Measurements from ENCODE around the gene KCNN3. TPM values are rescaled to one million over a fixed set of nuclear protein-coding genes. Genes with fewer than 3 reads are reported as not detected.

The KCNN3 gene
- total RNA-seq, 2 experiments from 2014 or later = 0.06 TPM; not detected in 1

DNA sequence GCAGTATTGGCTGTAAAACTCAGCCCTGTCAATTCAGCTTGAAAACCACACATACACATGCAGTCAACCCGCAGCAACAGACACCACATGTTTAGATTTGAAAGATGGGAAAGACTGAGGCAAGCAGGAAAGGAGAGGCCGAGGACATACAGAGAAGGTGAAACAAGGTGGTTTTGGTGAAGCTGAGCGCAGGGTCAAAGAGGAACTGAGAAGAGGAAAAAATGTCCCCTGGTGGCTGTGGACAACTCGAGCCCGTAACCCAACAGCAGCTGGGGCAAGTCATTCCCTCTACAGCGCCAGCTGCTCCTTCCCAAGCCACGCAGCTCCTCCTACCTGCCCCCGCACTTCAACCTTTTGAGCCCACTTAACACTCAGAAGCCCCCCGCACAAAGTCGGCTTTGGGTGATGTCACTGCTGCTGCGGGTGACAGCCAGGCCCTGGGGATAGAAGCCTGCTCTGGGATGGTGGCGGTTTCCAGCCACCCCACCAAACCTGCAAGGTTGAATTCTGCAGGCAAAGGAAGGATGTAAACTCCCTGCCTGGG, 63.0 kb downstream of the KCNN3 start:
- Mint-ChIP-seq H3K9me3 (no peaks in the 10 kb centered on the region), H3K4me3 (no peak overlapping the region), H3K36me3 (no peaks in the 10 kb centered on the region), H3K27ac (no peak overlapping the region), H3K4me1 (peaks cover 16% of the 10 kb centered on the region), H3K27me3 (peaks cover 16% of the 10 kb centered on the region)
- DNase-seq (no peak), ATAC-seq (ENCODE audit: low read depth) (no peak)
- POLR2A ChIA-PET = no interaction called here

DNA sequence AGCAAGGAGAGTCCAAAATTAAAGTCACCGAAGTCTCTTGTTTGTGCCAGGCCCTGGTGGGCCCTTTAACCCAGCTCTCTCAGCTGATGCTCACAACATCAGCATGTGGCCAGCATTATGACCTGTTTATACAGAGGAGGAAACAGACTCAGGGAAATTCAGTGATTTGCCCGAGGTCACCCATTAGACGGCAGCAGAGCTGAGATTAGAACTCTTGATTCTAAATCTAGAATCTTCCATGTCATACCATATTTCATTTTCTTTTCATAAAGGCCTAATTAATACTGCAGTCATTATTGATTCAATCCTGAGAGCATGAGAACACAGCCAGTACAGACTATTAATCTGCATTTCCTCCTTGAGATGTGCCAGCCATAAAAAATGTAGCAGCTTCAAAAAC, 63.7 kb downstream of the KCNN3 start:
- Mint-ChIP-seq H3K4me1 (peaks cover 16% of the 10 kb centered on the region), H3K4me3 (no peak overlapping the region), H3K9me3 (no peaks in the 10 kb centered on the region), H3K27me3 (peaks cover 16% of the 10 kb centered on the region), H3K27ac (no peak overlapping the region), H3K36me3 (no peaks in the 10 kb centered on the region)
- ATAC-seq (ENCODE audit: low read depth) (no peak), DNase-seq (no peak)
- POLR2A ChIA-PET = interaction anchor here (0.7 kb wide), 1 partner anchor 14 kb away, joined by 3 read pairs; no protein-coding TSS in a partner anchor

DNA sequence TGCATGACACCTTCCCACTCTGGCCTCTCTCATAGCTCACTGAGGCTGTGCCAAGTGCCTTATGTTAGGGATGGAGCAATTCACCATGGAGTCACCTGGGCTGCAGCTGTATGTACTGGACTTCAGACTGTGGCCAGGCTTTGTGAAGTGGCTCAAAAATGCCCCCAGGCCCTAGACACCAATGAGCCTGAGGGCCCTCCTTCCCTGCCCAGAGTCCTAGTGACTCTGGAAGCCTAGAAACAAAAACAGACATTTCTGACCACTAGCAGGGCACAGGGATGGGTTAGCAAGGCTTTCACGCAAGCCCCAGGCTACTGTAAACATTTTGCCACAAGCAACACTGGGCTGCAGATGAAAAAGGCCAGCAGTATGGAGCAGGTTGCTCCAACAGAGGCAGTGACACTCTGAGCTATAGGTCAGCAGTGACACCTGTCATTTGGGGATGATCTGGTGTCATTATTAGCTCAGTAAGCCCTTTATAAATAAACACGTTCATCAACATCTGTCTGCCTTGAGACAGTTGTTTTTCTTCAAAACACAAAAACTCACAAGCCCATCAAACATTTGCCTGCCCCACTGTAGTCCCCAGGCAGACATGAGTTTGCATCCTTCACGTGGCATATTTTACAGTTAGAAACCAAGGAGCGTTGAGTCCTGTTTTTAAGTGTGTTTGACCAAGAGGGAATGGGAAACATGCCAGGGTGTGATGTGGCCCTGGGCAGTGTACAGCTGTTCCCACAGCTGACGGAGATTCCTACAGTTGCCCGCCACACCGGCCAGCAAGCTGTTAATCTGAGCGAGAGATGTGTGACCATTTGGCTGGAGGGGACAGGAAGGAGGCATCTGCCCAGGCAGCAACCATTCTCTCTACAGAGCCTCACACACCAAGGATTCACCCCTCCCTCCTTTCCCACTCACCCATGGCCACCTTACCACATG, 66.8 kb downstream of the KCNN3 start:
- H3K9me3 Mint-ChIP-seq = no peaks in the 10 kb centered on the region
- no peak for ATAC-seq (ENCODE audit: low read depth)
- H3K4me1 Mint-ChIP-seq = peaks cover 3% of the 10 kb centered on the region
- H3K27me3 Mint-ChIP-seq = peaks cover 22% of the 10 kb centered on the region
- no peaks in the 10 kb centered on the region for H3K36me3 Mint-ChIP-seq
- no peak overlapping the region for H3K27ac Mint-ChIP-seq
- POLR2A ChIA-PET = no interaction called here
- no peak overlapping the region for H3K4me3 Mint-ChIP-seq
- no peak for DNase-seq

DNA sequence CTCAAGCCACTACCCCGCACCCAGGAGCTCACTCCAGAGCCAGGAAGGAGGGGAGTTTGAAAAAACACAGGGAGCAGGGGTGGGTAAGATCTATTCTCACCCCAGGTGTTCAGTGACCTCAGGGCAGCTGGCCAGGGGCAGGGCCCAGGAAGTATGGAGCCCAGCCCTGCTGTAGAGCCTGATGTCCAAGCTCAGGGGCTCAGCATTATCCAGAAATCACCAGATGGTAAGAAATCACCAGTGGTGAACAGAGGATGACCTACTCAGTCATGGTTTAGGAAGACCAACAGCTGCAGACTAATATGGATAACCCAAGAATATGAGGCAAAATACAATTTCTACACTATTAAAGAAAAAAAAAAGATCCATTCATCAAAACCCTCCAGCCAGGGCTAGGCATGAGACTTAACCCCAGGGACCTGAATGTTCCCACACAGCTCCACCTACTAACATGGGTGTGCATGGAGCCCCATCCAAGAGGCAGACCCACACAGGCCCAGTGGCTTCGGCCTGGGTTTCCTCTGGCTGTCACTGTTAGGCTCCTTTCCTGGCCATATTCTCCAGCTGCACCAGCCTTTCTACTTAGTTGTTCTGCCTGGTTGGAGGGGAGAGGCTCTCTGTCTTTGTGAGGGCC, 67.6 kb downstream of the KCNN3 start:
- POLR2A ChIA-PET = no interaction called here
- H3K4me3 Mint-ChIP-seq = no peak overlapping the region
- ATAC-seq (ENCODE audit: low read depth) = no peak
- peaks cover 21% of the 10 kb centered on the region for H3K27me3 Mint-ChIP-seq
- DNase-seq = no peak
- H3K27ac Mint-ChIP-seq = no peak overlapping the region
- H3K36me3 Mint-ChIP-seq = no peaks in the 10 kb centered on the region
- no peaks in the 10 kb centered on the region for H3K9me3 Mint-ChIP-seq
- H3K4me1 Mint-ChIP-seq = peaks cover 3% of the 10 kb centered on the region

DNA sequence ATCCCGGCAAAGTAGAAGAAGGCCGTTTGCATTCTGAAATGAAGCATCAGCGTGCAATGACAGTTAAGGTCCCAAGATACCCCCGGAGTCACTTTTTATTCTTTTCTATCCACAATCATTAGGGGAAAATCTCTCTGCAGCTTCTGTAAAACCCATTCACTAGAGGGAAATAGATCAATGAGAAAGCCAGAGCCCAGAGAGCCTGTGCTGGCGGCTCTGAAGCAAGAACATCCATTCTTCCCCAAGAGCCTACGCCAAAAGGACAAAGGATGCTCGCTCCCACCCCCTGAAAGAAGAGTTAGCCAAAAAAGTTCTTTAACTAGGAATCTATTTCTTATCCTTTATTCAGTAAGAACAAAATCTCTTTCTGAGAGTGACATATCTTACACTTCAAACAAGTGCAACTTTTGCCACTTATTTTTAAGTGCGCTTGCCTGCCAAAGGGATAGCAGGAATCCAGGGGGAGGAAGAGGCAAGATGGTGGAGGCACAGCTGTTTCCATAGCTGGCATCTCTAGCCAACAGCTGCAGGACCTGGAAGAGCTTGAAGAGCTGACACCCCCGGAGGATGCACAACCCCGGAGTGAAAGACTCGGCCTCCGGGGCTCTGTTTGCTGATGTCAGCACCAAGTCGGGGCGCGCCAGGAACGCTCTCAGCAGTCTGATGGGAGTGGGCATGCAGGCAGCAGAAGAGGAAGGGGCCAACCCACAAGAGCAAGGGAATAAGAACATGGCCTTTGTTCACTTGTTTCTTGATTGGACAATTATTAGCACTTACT, 68.7 kb downstream of the KCNN3 start:
- Mint-ChIP-seq H3K27ac (no peak overlapping the region), H3K4me3 (no peak overlapping the region), H3K36me3 (no peaks in the 10 kb centered on the region), H3K9me3 (no peaks in the 10 kb centered on the region), H3K4me1 (peaks cover 2% of the 10 kb centered on the region), H3K27me3 (peaks cover 16% of the 10 kb centered on the region)
- ATAC-seq (ENCODE audit: low read depth) = no peak
- POLR2A ChIA-PET = no interaction called here
- DNase-seq = no peak

DNA sequence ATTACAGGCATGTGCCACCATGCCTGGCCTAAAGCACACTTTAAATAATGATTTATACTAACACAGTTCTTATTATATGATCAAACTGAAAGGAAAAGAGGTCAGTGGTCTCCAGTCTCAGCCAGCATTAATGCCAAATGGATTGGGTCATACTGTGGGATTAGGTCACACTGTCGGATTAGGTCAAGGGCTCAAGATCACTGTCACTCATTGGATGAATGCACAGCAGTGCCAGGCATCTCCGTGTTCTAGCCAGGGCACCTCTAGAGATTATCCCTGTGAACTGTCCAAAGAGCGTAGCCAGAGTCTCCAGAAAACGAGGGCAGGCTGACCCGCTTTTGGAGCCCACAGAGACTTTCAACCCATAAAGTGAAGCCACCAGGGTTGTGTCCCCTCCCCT, 70.9 kb downstream of the KCNN3 start:
- no peak overlapping the region for H3K4me3 Mint-ChIP-seq
- no peaks in the 10 kb centered on the region for H3K9me3 Mint-ChIP-seq
- POLR2A ChIA-PET = no interaction called here

DNA sequence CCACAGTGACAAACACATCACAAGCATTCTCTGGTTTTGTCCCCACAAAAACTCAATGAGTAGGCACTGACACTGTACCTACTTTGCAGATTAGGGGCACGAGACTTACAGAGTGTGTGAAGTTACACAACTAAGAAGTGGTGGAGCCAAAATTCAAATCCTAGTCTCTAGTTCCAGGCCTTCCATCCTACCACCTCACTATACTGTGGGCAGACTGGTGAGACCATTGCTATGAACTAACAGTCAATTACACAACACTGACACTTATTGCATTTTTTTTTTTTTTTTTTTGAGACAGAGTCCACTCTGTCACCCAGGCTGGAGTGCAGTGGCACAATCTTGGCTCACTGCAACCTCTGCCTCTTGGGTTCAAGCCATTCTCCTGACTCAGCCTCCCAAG, 71.4 kb downstream of the KCNN3 start:
- Mint-ChIP-seq H3K27ac (no peak overlapping the region), H3K4me1 (peaks cover 5% of the 10 kb centered on the region), H3K9me3 (no peaks in the 10 kb centered on the region), H3K4me3 (no peak overlapping the region), H3K27me3 (peaks cover 11% of the 10 kb centered on the region), H3K36me3 (no peaks in the 10 kb centered on the region)
- DNase-seq (no peak), ATAC-seq (ENCODE audit: low read depth) (no peak)
- POLR2A ChIA-PET = no interaction called here

More for the DNA sequence above, 70.9 kb downstream of the KCNN3 start:
- DNase-seq = no peak
- Mint-ChIP-seq H3K4me1 (no peaks in the 10 kb centered on the region), H3K27me3 (peaks cover 10% of the 10 kb centered on the region), H3K36me3 (no peaks in the 10 kb centered on the region), H3K27ac (no peak overlapping the region)
- ATAC-seq (ENCODE audit: low read depth) = no peak

DNA sequence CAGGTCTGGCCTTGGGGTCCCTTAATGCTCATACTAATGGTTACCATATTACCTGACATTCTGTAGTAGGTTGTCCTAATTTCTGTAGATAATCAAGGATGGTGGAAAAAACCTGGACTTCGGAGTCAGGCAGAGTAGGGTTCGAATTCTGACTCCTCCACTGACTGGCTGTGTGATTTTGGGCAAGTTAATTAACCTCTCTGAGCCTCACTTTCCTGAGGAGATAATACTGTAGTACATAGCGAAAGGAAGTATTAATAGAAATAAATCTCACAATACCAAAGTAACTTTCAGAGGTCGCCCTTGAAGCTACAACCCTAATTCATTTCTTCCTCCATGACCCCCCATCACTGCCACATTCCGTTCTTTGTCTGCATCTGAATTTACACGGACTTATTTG, 72.9 kb downstream of the KCNN3 start:
- Mint-ChIP-seq H3K4me3 (no peak overlapping the region), H3K27me3 (peaks cover 17% of the 10 kb centered on the region), H3K27ac (no peak overlapping the region), H3K36me3 (no peaks in the 10 kb centered on the region), H3K4me1 (peaks cover 14% of the 10 kb centered on the region), H3K9me3 (no peaks in the 10 kb centered on the region)
- DNase-seq (no peak), ATAC-seq (ENCODE audit: low read depth) (no peak)
- POLR2A ChIA-PET = no interaction called here

DNA sequence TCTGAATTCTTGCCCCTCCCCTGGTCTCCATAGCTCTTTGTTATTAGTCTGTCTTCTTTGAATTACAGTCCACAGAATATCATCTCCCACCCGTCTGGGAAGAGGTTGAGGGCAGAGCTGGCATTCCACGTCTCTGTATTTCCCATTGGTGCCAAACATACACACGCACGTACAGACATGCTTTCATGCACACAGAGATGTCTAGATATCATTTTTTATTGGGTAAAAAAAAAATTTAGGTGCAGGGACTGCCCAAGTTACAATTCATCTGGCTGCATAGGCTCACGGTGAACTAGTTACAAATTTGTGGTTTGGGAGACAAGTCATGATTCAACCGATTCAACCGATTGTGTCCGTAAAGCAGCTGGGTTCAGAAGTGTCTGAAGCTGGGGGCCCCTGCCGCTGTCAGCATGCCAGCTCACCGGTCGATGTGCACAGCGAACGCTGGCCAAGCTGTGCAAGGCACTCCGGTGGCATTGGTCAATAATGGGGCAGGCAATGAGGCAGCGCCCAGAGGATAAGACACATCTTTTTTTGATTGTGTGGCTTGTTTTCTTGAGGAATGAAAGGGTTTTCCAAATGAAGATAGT, 73.7 kb downstream of the KCNN3 start:
- no peaks in the 10 kb centered on the region for H3K36me3 Mint-ChIP-seq
- no peak for ATAC-seq (ENCODE audit: low read depth)
- no peak for DNase-seq
- H3K27ac Mint-ChIP-seq = no peak overlapping the region
- POLR2A ChIA-PET = no interaction called here
- H3K9me3 Mint-ChIP-seq = no peaks in the 10 kb centered on the region
- H3K27me3 Mint-ChIP-seq = peaks cover 17% of the 10 kb centered on the region
- no peak overlapping the region for H3K4me3 Mint-ChIP-seq
- H3K4me1 Mint-ChIP-seq = peaks cover 22% of the 10 kb centered on the region

DNA sequence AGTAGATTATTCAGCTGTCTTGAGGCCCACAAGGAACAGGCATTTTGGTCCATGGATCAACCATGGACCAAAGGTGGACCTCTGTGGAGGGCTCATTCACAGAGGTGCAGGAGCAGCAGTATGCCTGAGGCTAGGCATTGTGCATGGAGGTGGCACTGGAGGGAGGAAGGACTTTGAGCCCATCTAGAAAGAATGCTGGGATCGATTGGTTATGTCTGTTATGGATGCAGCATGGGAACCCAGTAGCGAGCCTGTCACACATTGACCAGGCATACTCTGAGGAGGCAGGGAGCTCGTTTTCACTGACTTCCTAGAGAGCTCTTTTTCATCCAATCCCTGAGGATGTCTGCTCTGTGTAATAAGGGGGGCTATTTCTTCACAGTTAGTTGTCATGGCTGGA, 75.5 kb downstream of the KCNN3 start:
- DNase-seq (no peak), ATAC-seq (ENCODE audit: low read depth) (no peak)
- Mint-ChIP-seq H3K27me3 (peaks cover 10% of the 10 kb centered on the region), H3K4me3 (no peak overlapping the region), H3K9me3 (no peaks in the 10 kb centered on the region), H3K4me1 (peaks cover 33% of the 10 kb centered on the region), H3K36me3 (no peaks in the 10 kb centered on the region), H3K27ac (no peak overlapping the region)
- POLR2A ChIA-PET = no interaction called here

DNA sequence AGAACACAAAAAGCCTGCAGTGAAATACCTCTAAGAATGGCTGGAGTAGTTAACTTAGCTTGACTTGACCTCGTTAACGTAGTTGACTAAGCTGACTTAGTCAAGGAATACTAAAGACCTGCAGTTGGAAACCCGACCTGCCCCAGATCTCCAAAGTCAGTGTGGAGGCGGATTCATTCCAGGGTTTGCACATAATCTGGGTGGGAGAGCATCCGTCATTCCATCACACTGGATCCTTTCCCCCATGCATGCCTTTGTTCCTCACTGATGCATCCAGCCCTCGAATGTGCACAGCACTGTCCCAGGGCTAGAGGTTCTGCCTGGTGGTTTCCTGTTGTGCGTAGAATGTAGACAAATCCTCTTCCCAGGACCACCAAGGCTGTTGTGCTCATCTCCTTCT, 76.4 kb downstream of the KCNN3 start:
- POLR2A ChIA-PET = no interaction called here
- ATAC-seq (ENCODE audit: low read depth) (no peak), DNase-seq (no peak)
- H3K4me3 Mint-ChIP-seq = no peak overlapping the region
- H3K27me3 Mint-ChIP-seq = peaks cover 10% of the 10 kb centered on the region
- H3K9me3 Mint-ChIP-seq = no peaks in the 10 kb centered on the region
- peaks cover 33% of the 10 kb centered on the region for H3K4me1 Mint-ChIP-seq
- H3K27ac Mint-ChIP-seq = no peak overlapping the region
- H3K36me3 Mint-ChIP-seq = no peaks in the 10 kb centered on the region

DNA sequence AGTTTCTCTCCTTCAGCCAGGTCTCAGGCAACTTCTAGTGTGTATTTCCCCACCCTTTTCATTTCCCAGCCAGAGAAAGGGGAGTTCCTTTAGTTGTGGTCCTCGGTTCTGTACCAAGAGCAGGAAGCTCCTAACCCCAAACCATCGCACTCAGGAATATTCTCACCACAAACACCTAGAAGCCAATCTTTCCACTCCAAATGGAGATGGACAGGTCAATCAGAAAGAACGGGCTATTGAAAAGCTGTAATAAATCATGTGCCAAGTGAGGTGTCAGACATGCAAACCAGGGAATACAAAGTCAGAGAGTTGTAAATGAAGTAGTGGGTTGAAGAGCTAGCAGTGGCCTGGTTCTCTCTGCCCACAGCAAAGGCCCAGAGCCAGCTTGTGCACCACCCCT, 77.2 kb downstream of the KCNN3 start:
- Mint-ChIP-seq H3K9me3 (no peaks in the 10 kb centered on the region), H3K27ac (no peak overlapping the region), H3K4me3 (no peak overlapping the region), H3K4me1 (peaks cover 33% of the 10 kb centered on the region), H3K36me3 (no peaks in the 10 kb centered on the region), H3K27me3 (peaks cover 10% of the 10 kb centered on the region)
- DNase-seq (no peak), ATAC-seq (ENCODE audit: low read depth) (no peak)
- POLR2A ChIA-PET = interaction anchor here (0.6 to 1.6 kb wide), 2 partner anchors 27 to 147 kb away, joined by 3 to 5 read pairs; no protein-coding TSS in a partner anchor

All from activated naive CD8-positive, alpha-beta T cell treated with anti-CD3 and anti-CD28 coated beads, Interleukin-2, amount 10 ng/mL, durations not matched to agents 7 days and 5 days (primary cell).